Fibroblast of lung (primary cell): Measurements from ENCODE around the gene RAB34. TPM values are rescaled to one million over a fixed set of nuclear protein-coding genes. Genes with fewer than 3 reads are reported as not detected.
A peak's percentile ranks its signal among the peaks of the same experiment; 100 is the strongest.

Source experiments
- DNase-seq, 2 donors: peaks; one replicate each; pipeline versions ENCODE4 v3.0.0 to v3.0.0-alpha.2; 2010; ENCODE audit warnings: low read depth in 2 of 2
- H2AFZ ChIP-seq: 2 replicates; pipeline ENCODE4 v1.5.1; 2012; ENCODE audit warnings: low read length, control low read depth, inconsistent platforms
- H3K27ac ChIP-seq: 2 replicates; pipeline ENCODE4 v1.5.1; 2011; ENCODE audit warnings: low read length, control low read depth; ENCODE audit not compliant: insufficient read depth
- H3K27me3 ChIP-seq: 2 replicates; pipeline ENCODE4 v1.5.1; 2011; ENCODE audit warnings: mild to moderate bottlenecking, low read length; ENCODE audit not compliant: control insufficient read depth, insufficient read depth
- H3K36me3 ChIP-seq: 2 replicates; pipeline ENCODE4 v1.5.1; 2011; ENCODE audit warnings: low read length; ENCODE audit not compliant: control insufficient read depth, insufficient read depth
- H3K4me1 ChIP-seq: 2 replicates; pipeline ENCODE4 v1.5.1; 2011; ENCODE audit warnings: low read length; ENCODE audit not compliant: control insufficient read depth, insufficient read depth; ENCODE audit errors: extremely low read depth
- H3K4me2 ChIP-seq: 2 replicates; pipeline ENCODE4 v1.5.1; 2011; ENCODE audit warnings: low read length, control low read depth; ENCODE audit not compliant: insufficient read depth; ENCODE audit errors: extremely low read depth
- H3K4me3 ChIP-seq, 4 experiments: fragments of 200-600 bp in 1 of 4; sonication (generic) in 1 of 4; replicated peaks in 1 of 4; 2 replicates each; pipeline ENCODE4 v1.5.1; 2011 to 2016; ENCODE audit warnings: low read length in 4 of 4, low read depth in 3 of 4, mild to moderate bottlenecking in 3 of 4, control low read depth in 2 of 4, inconsistent platforms in 1 of 4, mixed read lengths in 1 of 4; ENCODE audit not compliant: insufficient read depth in 1 of 4; ENCODE audit errors: control extremely low read depth in 1 of 4
- H3K79me2 ChIP-seq: 2 replicates; pipeline ENCODE4 v1.5.1; 2012; ENCODE audit warnings: mild to moderate bottlenecking, low read length, inconsistent platforms; ENCODE audit not compliant: control insufficient read depth, insufficient read depth
- H3K9ac ChIP-seq: 2 replicates; pipeline ENCODE4 v1.5.1; 2011; ENCODE audit warnings: mild to moderate bottlenecking, low read length, control low read depth; ENCODE audit not compliant: insufficient read depth
- H3K9me3 ChIP-seq: 2 replicates; pipeline ENCODE4 v1.5.1; 2012; ENCODE audit warnings: low read depth, low read length; ENCODE audit not compliant: control insufficient read depth, insufficient read depth
- H4K20me1 ChIP-seq: 2 replicates; pipeline ENCODE4 v1.5.1; 2011; ENCODE audit warnings: low read length; ENCODE audit not compliant: control insufficient read depth, insufficient read depth; ENCODE audit errors: extremely low read depth
- EZH2 ChIP-seq: IDR thresholded peaks from 2 replicates; pipeline ENCODE4 v1.5.1; 2012; ENCODE audit warnings: low read length, control low read depth, mild to moderate bottlenecking; ENCODE audit errors: missing control alignments
- polyA plus RNA-seq, 2 donors: library from polyadenylated mRNA; depleted of rRNA in 1 of 2; stranded (reverse) in 1 of 2; unstranded in 1 of 2; fragments of >200 nt; gene quantifications; 2 replicates each; pipeline ENCODE4 v1.2.1, GENCODE V29; 2011 to 2012; ENCODE audit warnings: missing spikeins in 1 of 2
- total RNA-seq: library from RNA; depleted of rRNA; stranded (reverse); fragments of >200 nt; gene quantifications from 2 replicates; pipeline ENCODE4 v1.2.1, GENCODE V29; 2014
- TF ChIP-seq, protein P1 (sequence below), 2 donors: IDR thresholded peaks in 1 of 2; conservative IDR thresholded peaks in 1 of 2; 1 replicate in 1 of 2; 2 replicates in 1 of 2; pipeline ENCODE4 v1.5.1; 2011 to 2012; ENCODE audit warnings: low read length in 2 of 2, control low read depth in 1 of 2, inconsistent platforms in 1 of 2, low read depth in 1 of 2, mild to moderate bottlenecking in 1 of 2

The RAB34 gene
- total and polyA plus RNA-seq, 2 donors (not counting 1 experiment from before 2014, with no cell fraction given) = 174 to 287 TPM

- H3K36me3 ChIP-seq = peaks cover 34% of the 10 kb centered on the region
- H3K4me1 ChIP-seq = no peaks in the 10 kb centered on the region
- TF ChIP-seq EZH2 = no peak
- TF ChIP-seq, protein P1, sequence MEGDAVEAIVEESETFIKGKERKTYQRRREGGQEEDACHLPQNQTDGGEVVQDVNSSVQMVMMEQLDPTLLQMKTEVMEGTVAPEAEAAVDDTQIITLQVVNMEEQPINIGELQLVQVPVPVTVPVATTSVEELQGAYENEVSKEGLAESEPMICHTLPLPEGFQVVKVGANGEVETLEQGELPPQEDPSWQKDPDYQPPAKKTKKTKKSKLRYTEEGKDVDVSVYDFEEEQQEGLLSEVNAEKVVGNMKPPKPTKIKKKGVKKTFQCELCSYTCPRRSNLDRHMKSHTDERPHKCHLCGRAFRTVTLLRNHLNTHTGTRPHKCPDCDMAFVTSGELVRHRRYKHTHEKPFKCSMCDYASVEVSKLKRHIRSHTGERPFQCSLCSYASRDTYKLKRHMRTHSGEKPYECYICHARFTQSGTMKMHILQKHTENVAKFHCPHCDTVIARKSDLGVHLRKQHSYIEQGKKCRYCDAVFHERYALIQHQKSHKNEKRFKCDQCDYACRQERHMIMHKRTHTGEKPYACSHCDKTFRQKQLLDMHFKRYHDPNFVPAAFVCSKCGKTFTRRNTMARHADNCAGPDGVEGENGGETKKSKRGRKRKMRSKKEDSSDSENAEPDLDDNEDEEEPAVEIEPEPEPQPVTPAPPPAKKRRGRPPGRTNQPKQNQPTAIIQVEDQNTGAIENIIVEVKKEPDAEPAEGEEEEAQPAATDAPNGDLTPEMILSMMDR (conservative IDR thresholded peaks at IDR 0.05 in 1 of 2, IDR thresholded peaks at IDR 0.05 in 1 of 2; ENCODE audit: low read depth in 1 of 2, low read length in 2 of 2) = no peak
These were observed 32.3 kb downstream of the RAB34 start for GRCh38 chr17:28685366-28685765.

DNA sequence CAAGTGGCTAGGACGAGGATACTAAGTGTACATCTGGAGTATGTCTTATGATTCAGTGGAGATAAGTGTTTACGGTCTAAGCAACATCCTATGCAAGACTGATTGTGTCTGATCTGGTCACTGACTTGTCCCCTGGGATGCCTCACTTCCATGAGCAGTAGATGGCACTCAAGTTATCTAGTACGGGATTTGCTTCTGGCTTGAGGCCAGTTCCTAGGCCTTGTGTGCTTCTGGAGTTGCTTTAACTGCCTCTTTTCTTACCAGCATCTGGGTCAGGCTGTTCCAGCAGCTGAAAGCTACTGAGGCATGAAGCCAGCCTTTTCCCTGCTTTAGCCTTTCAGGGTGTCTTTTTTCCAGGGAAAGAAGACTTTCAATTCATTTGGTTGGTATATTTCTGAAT, 32.7 kb downstream of the RAB34 start:
- TF ChIP-seq, protein P1 (conservative IDR thresholded peaks at IDR 0.05 in 1 of 2, IDR thresholded peaks at IDR 0.05 in 1 of 2; ENCODE audit: low read depth in 1 of 2, low read length in 2 of 2) = no peak
- no peak for TF ChIP-seq EZH2
- Histone ChIP-seq H3K36me3 (peaks cover 31% of the 10 kb centered on the region), H3K9me3 (no peaks in the 10 kb centered on the region), H3K27me3 (no peaks in the 10 kb centered on the region), H2AFZ (no peak overlapping the region), H4K20me1 (no peaks in the 10 kb centered on the region), H3K4me1 (no peaks in the 10 kb centered on the region), H3K9ac (no peak overlapping the region), H3K4me3 (no peak overlapping the region), H3K79me2 (no peaks in the 10 kb centered on the region), H3K4me2 (no peak overlapping the region), H3K27ac (no peak overlapping the region)
- DNase-seq = peak; percentile 5 to 54

More at GRCh38 chr17:28685366-28685765, 32.3 kb downstream of the RAB34 start:
- H3K4me2 ChIP-seq = no peak overlapping the region
- no peak overlapping the region for H3K9ac ChIP-seq
- no peaks in the 10 kb centered on the region for H3K79me2 ChIP-seq
- no peak overlapping the region for H3K4me3 ChIP-seq
- H3K9me3 ChIP-seq = no peaks in the 10 kb centered on the region
- DNase-seq = no peak
- no peaks in the 10 kb centered on the region for H3K27me3 ChIP-seq
- H4K20me1 ChIP-seq = no peaks in the 10 kb centered on the region
- no peak overlapping the region for H3K27ac ChIP-seq
- no peak overlapping the region for H2AFZ ChIP-seq

GRCh38 chr17:28682655-28683054, 35.0 kb downstream of the RAB34 start:
- DNase-seq = no peak
- Histone ChIP-seq H3K79me2 (no peaks in the 10 kb centered on the region), H2AFZ (no peak overlapping the region), H3K9me3 (no peaks in the 10 kb centered on the region), H3K27ac (no peak overlapping the region), H3K9ac (no peak overlapping the region), H4K20me1 (no peaks in the 10 kb centered on the region), H3K36me3 (peaks cover 27% of the 10 kb centered on the region), H3K4me1 (no peaks in the 10 kb centered on the region), H3K4me3 (no peak overlapping the region), H3K27me3 (no peaks in the 10 kb centered on the region), H3K4me2 (no peak overlapping the region)
- TF ChIP-seq EZH2 = no peak
- TF ChIP-seq, protein P1 (conservative IDR thresholded peaks at IDR 0.05 in 1 of 2, IDR thresholded peaks at IDR 0.05 in 1 of 2; ENCODE audit: low read depth in 1 of 2, low read length in 2 of 2) = no peak
